Stimulated activated naive CD8-positive, alpha-beta T cell treated with anti-CD3 and anti-CD28 coated beads, Interleukin-15, amount 100 ng/mL, for 72 hours (primary cell): Measurements from ENCODE around the gene NKX1-1.
A peak's percentile ranks its signal among the peaks of the same experiment; 100 is the strongest.

Source experiments
- ATAC-seq: fragments of 150-1000 bp; cut with Tn5 transposase; 2 replicates; pipeline ENCODE4 v1.10.0; 2021; ENCODE audit warnings: mild to moderate bottlenecking, moderate library complexity
- DNase-seq, 2 donors: peaks; one replicate each; pipeline ENCODE4 v3.0.0; 2021 to 2022
- H3K27ac Mint-ChIP-seq, 2 donors: one replicate each; pipeline ENCODE4 v1.8.0; 2022; ENCODE audit warnings: mild to moderate bottlenecking in 2 of 2, mixed read lengths in 2 of 2, moderate library complexity in 2 of 2
- H3K27me3 Mint-ChIP-seq: one replicate; pipeline ENCODE4 v1.8.0; 2022; ENCODE audit warnings: mixed read lengths
- H3K4me1 Mint-ChIP-seq: one replicate; pipeline ENCODE4 v1.8.0; 2022; ENCODE audit warnings: mild to moderate bottlenecking, mixed read lengths
- H3K4me3 Mint-ChIP-seq, 2 donors: one replicate each; pipeline ENCODE4 v1.8.0; 2022; ENCODE audit warnings: mild to moderate bottlenecking in 2 of 2, mixed read lengths in 2 of 2, moderate library complexity in 1 of 2
- H3K9me3 Mint-ChIP-seq, 2 donors: one replicate each; pipeline ENCODE4 v1.8.0; 2022; ENCODE audit warnings: mixed read lengths in 2 of 2

NKX1-1 gene

DNA sequence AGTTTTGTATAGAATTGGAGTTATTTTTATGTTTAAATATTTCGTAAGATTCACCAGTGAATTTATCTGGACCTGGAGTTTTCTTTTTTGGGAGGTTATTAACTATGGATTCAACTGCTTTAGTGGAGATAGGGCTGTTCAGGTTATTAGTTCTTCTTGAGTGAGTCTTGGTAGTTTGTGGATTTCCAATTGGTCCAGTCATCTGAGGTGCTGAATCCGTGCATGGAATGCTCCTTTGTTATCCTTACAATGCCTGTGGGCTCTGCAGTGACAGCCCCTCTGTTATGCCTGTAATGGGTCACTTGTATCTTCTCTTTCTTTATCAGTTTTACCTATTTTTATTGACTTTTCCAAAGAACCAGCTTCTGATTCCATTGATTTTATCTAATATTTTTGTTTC lies 15.4 kb upstream of the NKX1-1 start:
- Mint-ChIP-seq H3K27ac (no peak overlapping the region), H3K27me3 (peaks cover 68% of the 10 kb centered on the region), H3K4me3 (no peak overlapping the region), H3K9me3 (no peaks in the 10 kb centered on the region), H3K4me1 (no peaks in the 10 kb centered on the region)
- DNase-seq (no peak), ATAC-seq (no peak)

DNA sequence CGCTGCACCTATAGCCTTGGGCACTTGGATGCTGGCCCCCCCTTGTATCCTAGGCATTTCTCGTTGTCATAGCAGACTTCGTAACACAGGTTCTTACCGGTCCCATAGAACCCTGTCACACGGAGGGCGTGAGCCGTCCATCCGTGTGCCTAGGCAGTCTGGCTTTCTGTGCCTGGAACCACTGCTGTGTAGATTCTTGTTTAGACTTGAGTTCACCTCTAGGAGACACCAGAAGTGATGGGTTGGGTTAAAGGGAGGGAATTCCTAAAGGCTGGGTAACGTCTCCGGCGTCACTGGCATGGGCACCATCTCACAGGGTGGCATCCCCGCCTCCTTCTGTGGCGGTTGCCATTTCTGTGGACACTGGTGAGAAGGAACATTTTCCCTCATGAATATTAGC lies 13.5 kb upstream of the NKX1-1 start:
- no peak for DNase-seq

DNA sequence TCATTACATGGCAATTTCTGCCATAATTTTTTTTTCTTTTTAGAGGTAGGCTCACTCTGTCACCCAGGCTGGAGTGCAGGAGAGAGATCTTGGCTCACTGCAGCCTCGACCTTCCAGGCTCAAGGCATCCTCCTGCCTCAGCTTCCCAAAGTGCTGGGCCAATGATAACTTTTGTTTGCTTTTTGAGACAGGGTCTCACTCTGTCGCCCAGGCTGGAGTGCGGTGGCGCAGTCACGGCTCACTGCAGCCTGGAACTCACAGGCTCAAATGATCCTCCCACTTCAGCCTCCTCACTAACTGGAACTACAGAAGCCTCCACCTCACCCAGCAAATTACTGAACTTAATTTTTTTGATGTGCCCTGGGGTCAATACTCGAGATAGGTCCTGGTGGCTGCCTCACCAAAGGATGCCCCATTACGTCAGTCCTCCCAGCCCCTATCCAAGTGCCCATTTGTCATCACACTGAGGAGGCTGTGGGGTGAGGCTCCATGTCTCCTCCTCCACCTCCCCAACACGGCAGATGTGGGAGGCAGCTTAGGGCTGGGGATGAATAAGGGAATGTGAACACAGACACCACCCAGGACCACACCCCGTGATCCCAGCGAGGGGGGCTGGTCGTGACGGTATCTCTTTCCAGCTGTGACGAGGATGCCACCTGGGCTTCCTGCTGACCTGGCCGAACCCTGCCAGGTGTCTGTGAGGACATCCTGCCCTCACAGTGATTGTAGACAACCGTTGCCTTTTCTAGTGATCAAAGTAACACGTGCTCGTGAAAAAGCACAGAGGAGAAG lies 12.4 kb upstream of the NKX1-1 start:
- no peaks in the 10 kb centered on the region for H3K9me3 Mint-ChIP-seq
- DNase-seq (no peak), ATAC-seq (no peak)
- H3K4me1 Mint-ChIP-seq, result no peaks in the 10 kb centered on the region
- peaks cover 68% of the 10 kb centered on the region for H3K27me3 Mint-ChIP-seq
- H3K4me3 Mint-ChIP-seq, result no peak overlapping the region
- peak overlapping the region in 1 of 2 donors; percentile 74 for H3K27ac Mint-ChIP-seq

More for the DNA sequence above, 13.5 kb upstream of the NKX1-1 start:
- Mint-ChIP-seq H3K9me3 (no peaks in the 10 kb centered on the region), H3K27me3 (peaks cover 73% of the 10 kb centered on the region), H3K27ac (no peak overlapping the region), H3K4me3 (no peak overlapping the region), H3K4me1 (no peaks in the 10 kb centered on the region)
- ATAC-seq, result no peak

DNA sequence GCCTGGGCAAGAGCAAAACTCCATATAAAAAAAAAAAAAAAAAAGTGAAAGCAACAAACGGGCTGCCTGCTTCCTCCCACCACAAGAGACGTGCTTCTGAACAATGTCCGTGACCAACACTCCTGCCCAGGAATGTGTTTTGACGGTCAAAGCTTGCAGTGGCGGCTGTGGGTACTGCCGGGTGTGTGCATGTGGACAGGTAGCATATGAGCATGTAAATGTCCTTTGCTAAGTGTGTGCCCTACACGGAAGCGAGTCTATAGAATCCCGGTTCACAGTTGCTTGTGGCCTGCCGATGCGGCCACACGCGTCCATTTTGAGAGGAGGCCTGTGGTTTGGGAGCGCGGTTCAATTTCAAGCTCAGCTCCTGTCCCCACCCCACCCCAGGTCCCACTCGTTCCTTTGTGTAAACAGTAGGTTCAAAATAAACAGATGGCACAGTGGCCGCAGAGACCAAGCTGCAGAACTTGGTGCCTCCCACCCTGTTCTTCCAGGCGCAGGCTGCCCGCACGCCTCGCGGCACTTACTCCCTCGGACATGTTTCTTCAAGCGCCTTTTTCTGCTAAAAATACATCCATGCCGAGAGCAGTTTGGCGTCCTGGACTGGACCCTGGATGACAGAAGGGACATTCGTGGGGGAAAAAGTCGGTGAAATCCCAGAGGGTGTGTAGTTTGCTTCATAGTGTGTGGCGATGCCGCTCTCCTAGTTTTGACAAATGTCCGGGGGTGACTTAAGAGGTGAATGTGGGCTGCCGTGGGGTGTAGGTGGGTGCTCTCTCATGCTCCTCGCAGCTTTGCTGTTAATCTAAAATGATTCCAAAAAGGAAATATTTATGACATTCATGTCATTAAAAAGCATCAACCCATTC lies 11.5 kb upstream of the NKX1-1 start:
- ATAC-seq (no peak), DNase-seq (no peak)
- H3K4me1 Mint-ChIP-seq, result no peaks in the 10 kb centered on the region
- H3K4me3 Mint-ChIP-seq, result no peak overlapping the region
- H3K9me3 Mint-ChIP-seq, result no peaks in the 10 kb centered on the region
- H3K27ac Mint-ChIP-seq, result no peak overlapping the region
- H3K27me3 Mint-ChIP-seq, result peaks cover 73% of the 10 kb centered on the region

DNA sequence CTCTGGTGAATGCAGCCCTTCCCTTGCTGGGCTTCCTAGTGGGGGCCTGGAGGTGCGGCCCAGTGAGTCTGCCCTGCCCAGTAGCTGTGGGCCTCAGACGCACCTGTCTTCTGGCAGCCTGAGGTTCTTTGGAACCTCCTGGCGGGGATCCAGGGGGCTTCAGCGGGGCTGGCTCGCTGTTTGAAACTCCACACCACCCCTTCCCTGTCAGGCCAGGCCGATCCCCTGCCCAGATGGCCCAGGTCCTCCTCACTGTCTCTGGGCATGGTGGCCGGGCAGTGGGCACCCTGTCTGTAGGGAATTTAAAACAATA lies 10.7 kb upstream of the NKX1-1 start:
- no peak for DNase-seq
- H3K27ac Mint-ChIP-seq, result no peak overlapping the region
- no peaks in the 10 kb centered on the region for H3K4me1 Mint-ChIP-seq
- H3K4me3 Mint-ChIP-seq, result no peak overlapping the region
- no peak for ATAC-seq
- H3K9me3 Mint-ChIP-seq, result no peaks in the 10 kb centered on the region
- H3K27me3 Mint-ChIP-seq, result peaks cover 78% of the 10 kb centered on the region

DNA sequence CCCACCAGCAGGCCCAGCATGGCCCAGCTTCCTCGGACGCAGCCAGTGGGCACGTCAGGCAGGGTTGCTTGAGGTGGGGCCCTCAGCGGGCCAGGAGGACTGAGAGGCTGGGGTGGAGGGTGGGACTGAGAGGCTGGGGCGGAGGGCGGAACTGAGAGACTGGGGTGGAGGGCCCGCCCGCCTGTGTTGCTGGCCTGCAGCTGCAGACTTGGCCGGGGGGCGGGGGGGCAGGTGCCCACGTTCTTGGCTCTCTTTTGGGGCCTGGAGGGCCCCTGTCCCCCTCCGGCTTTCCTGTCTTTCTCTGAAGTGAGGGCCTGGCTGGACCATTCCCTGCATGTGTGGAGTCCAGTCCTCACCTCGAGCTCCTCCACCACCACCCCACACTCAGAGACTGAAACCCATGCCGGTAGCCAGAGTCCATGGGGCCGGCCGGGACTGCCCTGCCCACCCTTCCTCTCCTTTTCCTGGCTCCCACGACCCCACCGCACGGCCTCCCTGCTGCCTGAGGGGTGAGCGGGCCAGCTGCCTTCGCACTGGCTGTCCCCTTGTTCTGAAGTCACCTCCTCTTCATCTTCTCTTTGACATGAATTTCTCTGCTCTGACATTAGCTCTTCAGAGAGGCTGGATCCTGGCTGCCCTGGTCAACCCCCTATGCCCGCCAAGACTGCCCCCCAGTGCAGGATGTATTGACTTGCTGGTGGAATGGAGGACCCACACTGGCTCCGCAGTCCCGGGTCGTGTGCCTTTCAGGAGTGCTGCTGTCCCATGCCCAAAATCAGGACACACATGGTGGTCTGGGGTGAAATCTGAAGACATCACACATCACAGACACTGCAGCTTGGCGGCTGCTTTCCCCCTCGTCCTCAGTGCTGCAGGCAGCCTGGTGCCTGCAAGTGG lies 10.1 kb upstream of the NKX1-1 start:
- peaks cover 82% of the 10 kb centered on the region for H3K27me3 Mint-ChIP-seq
- H3K4me3 Mint-ChIP-seq, result no peak overlapping the region
- no peak for DNase-seq
- ATAC-seq, result no peak
- no peaks in the 10 kb centered on the region for H3K9me3 Mint-ChIP-seq
- H3K27ac Mint-ChIP-seq, result no peak overlapping the region
- H3K4me1 Mint-ChIP-seq, result no peaks in the 10 kb centered on the region

GRCh38 chr4:1415681-1415981 lies 9.4 kb upstream of the NKX1-1 start:
- DNase-seq, result no peak

DNA sequence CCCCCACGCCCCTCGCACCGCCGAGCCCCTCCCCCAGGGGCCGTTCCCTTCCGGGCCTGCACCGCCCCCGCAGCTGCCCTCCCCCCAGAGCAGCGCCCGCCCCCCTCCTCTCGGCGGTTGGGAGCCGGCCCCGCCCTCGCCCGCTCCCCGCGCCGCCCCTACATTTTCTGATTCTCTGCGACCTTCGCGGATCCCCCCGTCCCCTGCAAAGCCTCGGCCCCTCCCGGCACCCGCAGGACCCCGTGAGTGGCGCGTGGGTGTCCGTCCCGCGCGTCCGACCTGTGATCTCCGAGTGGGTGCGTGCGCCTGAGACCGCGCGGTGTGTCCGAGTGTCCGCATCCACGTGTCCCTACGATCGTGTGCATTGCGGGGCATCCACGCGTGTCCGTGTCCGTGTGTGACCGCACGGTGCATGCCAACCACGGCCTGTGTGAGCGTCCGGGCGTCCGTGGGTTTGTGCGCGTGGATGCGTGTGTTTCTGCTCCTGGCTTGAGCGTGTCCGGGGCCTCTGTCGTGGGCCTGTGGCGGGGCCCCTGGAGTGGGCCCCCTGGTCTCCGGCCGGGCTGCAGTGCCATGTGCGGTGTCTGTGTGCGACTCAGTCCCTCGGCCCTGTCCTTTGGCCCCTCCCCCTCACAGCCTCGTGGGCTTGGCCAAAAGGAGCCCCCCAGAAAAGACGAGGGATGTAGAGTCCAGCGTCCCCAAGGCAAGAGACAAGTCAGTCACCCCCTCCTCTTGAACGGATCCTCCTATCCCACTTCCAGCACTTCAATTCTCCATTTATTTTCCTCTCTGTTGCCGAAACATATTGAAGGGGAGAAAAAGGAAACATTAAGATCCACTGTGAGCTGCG lies 8.8 kb upstream of the NKX1-1 start:
- peaks cover 87% of the 10 kb centered on the region for H3K27me3 Mint-ChIP-seq
- H3K9me3 Mint-ChIP-seq, result no peaks in the 10 kb centered on the region
- DNase-seq, result no peak
- ATAC-seq, result no peak
- H3K27ac Mint-ChIP-seq, result no peak overlapping the region
- peaks cover 6% of the 10 kb centered on the region for H3K4me1 Mint-ChIP-seq
- H3K4me3 Mint-ChIP-seq, result no peak overlapping the region

More at GRCh38 chr4:1415681-1415981, 9.4 kb upstream of the NKX1-1 start:
- Mint-ChIP-seq H3K4me3 (no peak overlapping the region), H3K4me1 (peaks cover 2% of the 10 kb centered on the region), H3K9me3 (no peaks in the 10 kb centered on the region), H3K27me3 (peaks cover 82% of the 10 kb centered on the region), H3K27ac (no peak overlapping the region)
- no peak for ATAC-seq

GRCh38 chr4:1413687-1414479 lies 7.6 kb upstream of the NKX1-1 start:
- Mint-ChIP-seq H3K27ac (no peak overlapping the region), H3K9me3 (no peaks in the 10 kb centered on the region), H3K27me3 (peaks cover 87% of the 10 kb centered on the region), H3K4me3 (peak overlapping the region in 1 of 2 donors; percentile 10), H3K4me1 (peaks cover 6% of the 10 kb centered on the region)
- ATAC-seq (no peak), DNase-seq (no peak)

GRCh38 chr4:1413204-1413663 lies 7.0 kb upstream of the NKX1-1 start:
- Mint-ChIP-seq H3K4me3 (no peak overlapping the region), H3K9me3 (no peaks in the 10 kb centered on the region), H3K27ac (no peak overlapping the region), H3K4me1 (peaks cover 12% of the 10 kb centered on the region), H3K27me3 (peaks cover 87% of the 10 kb centered on the region)
- DNase-seq (no peak), ATAC-seq (no peak)

GRCh38 chr4:1412376-1413203 lies 6.3 kb upstream of the NKX1-1 start:
- Mint-ChIP-seq H3K4me3 (no peak overlapping the region), H3K27ac (no peak overlapping the region), H3K27me3 (peaks cover 94% of the 10 kb centered on the region), H3K4me1 (peaks cover 17% of the 10 kb centered on the region), H3K9me3 (no peaks in the 10 kb centered on the region)
- DNase-seq, result no peak
- no peak for ATAC-seq

- no peak for ATAC-seq
- Mint-ChIP-seq H3K4me1 (peaks cover 24% of the 10 kb centered on the region), H3K27me3 (peaks cover 95% of the 10 kb centered on the region), H3K4me3 (no peak overlapping the region), H3K27ac (no peak overlapping the region), H3K9me3 (no peaks in the 10 kb centered on the region)
- DNase-seq, result no peak
Measured at GRCh38 chr4:1411436-1412375, 5.5 kb upstream of the NKX1-1 start.
